SK-N-SH (cell line): Measurements from ENCODE around the gene TMEM218. TPM values are rescaled to one million over a fixed set of nuclear protein-coding genes. Genes with fewer than 3 reads are reported as not detected.

ENCODE experiments used
- CTCF ChIA-PET: fragments of 300-600, 350-600 bp; formaldehyde crosslinking; extraction: SDS; loops from one replicate; lab custom pipeline; 2021; lab: Yijun Ruan, JAX
- POLR2A ChIA-PET: fragments of 350-600 bp; sonication (Branson Sonifier 250); formaldehyde crosslinking; extraction: SDS; loops from one replicate; lab custom pipeline; 2020; ENCODE audit warnings: antibody characterized with exemption, inconsistent platforms; lab: Yijun Ruan, JAX
- DNase-seq: peaks from one replicate; pipeline ENCODE4 v3.0.0; 2012
- H2AFZ ChIP-seq: fragments of 200-600 bp; sonication (generic); 2 replicates; pipeline ENCODE4 v1.8.1; 2016; ENCODE audit warnings: antibody characterized with exemption, mild to moderate bottlenecking, low read depth
- H3F3A ChIP-seq: fragments of 200-600 bp; sonication (generic); replicated peaks from 2 replicates; pipeline ENCODE3; 2016; ENCODE audit warnings: antibody characterized with exemption, mild to moderate bottlenecking; ENCODE audit not compliant: insufficient read depth
- H3K27ac ChIP-seq, 2 experiments: fragments of 200-500 bp in 1 of 2; fragments of 200-600 bp in 1 of 2; sonication (Bioruptor generic) in 1 of 2; sonication (generic), shearing (Covaris generic) in 1 of 2; 2 replicates each; pipeline versions ENCODE4 v1.5.1 to v1.6.1; 2014 to 2016; ENCODE audit warnings: low read depth in 2 of 2, inconsistent platforms in 1 of 2, low read length in 1 of 2, mild to moderate bottlenecking in 1 of 2, mixed read lengths in 1 of 2
- H3K27me3 ChIP-seq: fragments of 200-600 bp; sonication (generic), shearing (Covaris generic); 2 replicates; pipeline ENCODE4 v1.6.1; 2016; ENCODE audit warnings: mixed run types; ENCODE audit not compliant: insufficient read depth
- H3K36me3 ChIP-seq, 2 experiments: fragments of 200-500 bp in 1 of 2; fragments of 200-600 bp in 1 of 2; sonication (Bioruptor generic) in 1 of 2; sonication (generic) in 1 of 2; replicated peaks in 1 of 2; 2 replicates each; pipeline versions ENCODE3 to v1.5.1; 2014 to 2016; ENCODE audit warnings: low read length in 1 of 2, mild to moderate bottlenecking in 1 of 2; ENCODE audit not compliant: insufficient read depth in 2 of 2, control insufficient read depth in 1 of 2
- H3K4me1 ChIP-seq, 2 experiments: fragments of 200-500 bp in 1 of 2; fragments of 200-600 bp in 1 of 2; sonication (Bioruptor generic) in 1 of 2; sonication (generic), shearing (Covaris generic) in 1 of 2; 2 replicates each; pipeline versions ENCODE4 v1.5.1 to v1.6.1; 2014 to 2016; ENCODE audit warnings: low read depth in 1 of 2, low read length in 1 of 2, mixed run types in 1 of 2; ENCODE audit not compliant: insufficient read depth in 2 of 2, control insufficient read depth in 1 of 2
- H3K4me2 ChIP-seq: fragments of 200-600 bp; sonication (generic), shearing (Covaris generic); 2 replicates; pipeline ENCODE4 v1.6.1; 2017; ENCODE audit warnings: mixed run types
- H3K4me3 ChIP-seq, 2 experiments: fragments of 200-500 bp in 1 of 2; fragments of 200-600 bp in 1 of 2; sonication (Bioruptor generic) in 1 of 2; sonication (generic), shearing (Covaris generic) in 1 of 2; 2 replicates each; pipeline versions ENCODE4 v1.5.1 to v1.8.1; 2014 to 2016; ENCODE audit warnings: low read depth in 2 of 2, inconsistent platforms in 1 of 2, low read length in 1 of 2, mild to moderate bottlenecking in 1 of 2, mixed read lengths in 1 of 2, moderate library complexity in 1 of 2
- H3K79me2 ChIP-seq: fragments of 200-600 bp; sonication (generic); 2 replicates; pipeline ENCODE4 v1.8.1; 2017; ENCODE audit warnings: mild to moderate bottlenecking; ENCODE audit not compliant: insufficient read depth
- H3K9ac ChIP-seq: fragments of 200-600 bp; sonication (generic); 2 replicates; pipeline ENCODE4 v1.6.1; 2017; ENCODE audit warnings: mixed run types
- H3K9me2 ChIP-seq: fragments of 200-600 bp; sonication (generic); 2 replicates; pipeline ENCODE4 v1.6.1; 2017; ENCODE audit warnings: mixed run types
- H3K9me3 ChIP-seq: fragments of 200-600 bp; sonication (generic); 2 replicates; pipeline ENCODE4 v1.6.1; 2017; ENCODE audit warnings: mixed run types, mild to moderate bottlenecking, moderate library complexity
- H4K20me1 ChIP-seq: fragments of 200-600 bp; sonication (generic); 2 replicates; pipeline ENCODE4 v1.6.1; 2017; ENCODE audit warnings: mild to moderate bottlenecking, mixed run types; ENCODE audit not compliant: insufficient read depth
- FOSL2 ChIP-seq: IDR thresholded peaks from 2 replicates; pipeline ENCODE4 v1.4.0; 2012; ENCODE audit warnings: low read depth, mild to moderate bottlenecking, moderate library complexity, borderline replicate concordance
- FOXJ3 ChIP-seq: sonication (generic); formaldehyde crosslinking; IDR thresholded peaks from 2 replicates; pipeline ENCODE4 v1.5.1; 2020; ENCODE audit warnings: mild to moderate bottlenecking, missing genetic modification reagents
- FOXM1 ChIP-seq: IDR thresholded peaks from 2 replicates; pipeline ENCODE4 v1.4.0; 2012; ENCODE audit warnings: low read depth, mild to moderate bottlenecking
- GATA2 ChIP-seq: sonication (generic); formaldehyde crosslinking; IDR thresholded peaks from 2 replicates; pipeline ENCODE4 v1.5.0; 2020; ENCODE audit warnings: mild to moderate bottlenecking, missing genetic modification reagents
- PBX3 ChIP-seq: IDR thresholded peaks from 2 replicates; pipeline ENCODE4; 2012
- RAD21 ChIP-seq: IDR thresholded peaks from 2 replicates; pipeline ENCODE4 v1.6.1; 2012; ENCODE audit warnings: mild to moderate bottlenecking, low read length
- RCOR1 ChIP-seq: fragments of 150-350 bp; IDR thresholded peaks from 2 replicates; pipeline ENCODE4 v1.6.1; 2017; ENCODE audit warnings: antibody characterized with exemption, low read length
- RFX5 ChIP-seq: IDR thresholded peaks from 2 replicates; pipeline ENCODE4 v1.6.1; 2012; ENCODE audit warnings: mild to moderate bottlenecking, improper control_type of control experiment, low read length
- RXRA ChIP-seq: IDR thresholded peaks from 2 replicates; pipeline ENCODE4 v1.4.0; 2012; ENCODE audit warnings: low read depth, mild to moderate bottlenecking, borderline replicate concordance
- SMC3 ChIP-seq: IDR thresholded peaks from 2 replicates; pipeline ENCODE4 v1.6.1; 2012; ENCODE audit warnings: low read depth, low read length, improper control_type of control experiment
- TAF1 ChIP-seq: IDR thresholded peaks from 2 replicates; pipeline ENCODE4 v1.6.1; 2012; ENCODE audit warnings: low read depth, mild to moderate bottlenecking, low read length, moderate library complexity, borderline replicate concordance
- TCF12 ChIP-seq: IDR thresholded peaks from 2 replicates; pipeline ENCODE4 v1.4.0; 2012
- TEAD4 ChIP-seq: IDR thresholded peaks from 2 replicates; pipeline ENCODE4 v1.4.0; 2012; ENCODE audit warnings: mild to moderate bottlenecking, borderline replicate concordance; ENCODE audit not compliant: insufficient read depth
- USF2 ChIP-seq: fragments of 150-350 bp; IDR thresholded peaks from 2 replicates; pipeline ENCODE4 v1.6.1; 2017; ENCODE audit warnings: antibody characterized with exemption, low read length, low read depth, borderline replicate concordance
- YY1 ChIP-seq: IDR thresholded peaks from 2 replicates; pipeline ENCODE4 v1.4.0; 2012; ENCODE audit warnings: low read depth, mild to moderate bottlenecking
- ZBTB33 ChIP-seq: IDR thresholded peaks from 2 replicates; pipeline ENCODE4 v1.4.0; 2012; ENCODE audit warnings: low read depth, borderline replicate concordance
- WGBS: methylation state at CpG from one replicate; pipeline ENCODE4 v1.1.6; 2017; ENCODE audit warnings: low lambda C conversion rate; 5-methylcytosine and 5-hydroxymethylcytosine counted together
- polyA plus RNA-seq, 3 experiments: library from polyadenylated mRNA; depleted of rRNA; stranded (reverse); fragments of >200 nt; gene quantifications; 2 replicates each; pipeline ENCODE4 v1.2.3, GENCODE V29; 2012

Gene TMEM218
- polyA plus RNA-seq, 1 of the 3 experiments (the other 2 are of a cell fraction), result 36.2 TPM

GRCh38 chr11:125141178-125141577 lies 29.8 kb upstream of the TMEM218 start (continued):
- TF ChIP-seq PBX3 (no peak), RFX5 (no peak), TCF12 (no peak), USF2 (no peak), TEAD4 (no peak), FOXJ3 (CRISPR knock-in tag) (no peak), RXRA (no peak), SMC3 (no peak)

- no peak overlapping the region for H3K27ac ChIP-seq
- H4K20me1 ChIP-seq, result no peaks in the 10 kb centered on the region
- no peaks in the 10 kb centered on the region for H3K79me2 ChIP-seq
- no peaks in the 10 kb centered on the region for H3F3A ChIP-seq
- no peaks in the 10 kb centered on the region for H3K9me3 ChIP-seq
- 26% methylated on average over 6 of the region's 8 CpGs for WGBS
- H3K36me3 ChIP-seq, result no peaks in the 10 kb centered on the region
- ChIA-PET CTCF (interaction anchor here (0.6 to 5.2 kb wide), 25 partner anchors 8 to 289 kb away, joined by 3 to 147 read pairs (median 8); partner anchors contain the start of genes PKNOX2 and TMEM218), POLR2A (interaction anchor here (0.9 kb wide), 1 partner anchor 49 kb away, joined by 4 read pairs; no protein-coding TSS in a partner anchor)
- no peak overlapping the region for H3K4me2 ChIP-seq
- H3K9ac ChIP-seq, result no peak overlapping the region
- no peaks in the 10 kb centered on the region for H3K9me2 ChIP-seq
- no peaks in the 10 kb centered on the region; the same call in 1 of the 2 replicates for H3K27me3 ChIP-seq
- DNase-seq, result peak; percentile 64
- no peak overlapping the region for H3K4me3 ChIP-seq
- TF ChIP-seq TAF1, result no peak
- no peak for TF ChIP-seq RCOR1
- peaks cover 0 to 13% of the 10 kb centered on the region in 2 experiments; a peak in 1 of 4 replicates for H3K4me1 ChIP-seq
- no peak overlapping the region for H2AFZ ChIP-seq
These were observed 28.8 kb upstream of the TMEM218 start for GRCh38 chr11:125140233-125140632.

GRCh38 chr11:125139778-125140177 lies 28.4 kb upstream of the TMEM218 start:
- peaks cover 0 to 13% of the 10 kb centered on the region in 2 experiments; a peak in 1 of 4 replicates for H3K4me1 ChIP-seq
- H3K9me3 ChIP-seq, result no peaks in the 10 kb centered on the region
- CTCF ChIA-PET, result interaction anchor here (1.1 to 5.2 kb wide), 9 partner anchors 19 to 289 kb away, joined by 5 to 147 read pairs (median 13); partner anchors contain the start of gene TMEM218
- no peak overlapping the region for H3K9ac ChIP-seq
- H3K36me3 ChIP-seq, result no peaks in the 10 kb centered on the region
- H2AFZ ChIP-seq, result no peak overlapping the region
- no peaks in the 10 kb centered on the region for H4K20me1 ChIP-seq
- no peak overlapping the region for H3K4me3 ChIP-seq
- no peaks in the 10 kb centered on the region for H3K79me2 ChIP-seq
- H3K27me3 ChIP-seq, result no peaks in the 10 kb centered on the region; the same call in 1 of the 2 replicates
- 74% methylated on average over 3 of the region's 3 CpGs for WGBS
- no peak overlapping the region for H3K4me2 ChIP-seq
- H3K27ac ChIP-seq, result no peak overlapping the region
- H3F3A ChIP-seq, result no peaks in the 10 kb centered on the region
- POLR2A ChIA-PET, result no interaction called here
- no peak for DNase-seq
- no peaks in the 10 kb centered on the region for H3K9me2 ChIP-seq
- TF ChIP-seq GATA2, result no peak
- no peak for TF ChIP-seq PBX3
- TF ChIP-seq FOXM1, result no peak
- no peak for TF ChIP-seq FOXJ3 (CRISPR knock-in tag)
- no peak for TF ChIP-seq USF2
- no peak for TF ChIP-seq RXRA
- TF ChIP-seq TEAD4, result no peak
- TF ChIP-seq FOSL2, result no peak
- no peak for TF ChIP-seq ZBTB33
- TF ChIP-seq RAD21, result no peak
- no peak for TF ChIP-seq YY1
